HPDE6-E6E7 (cell line): ENCODE data around the gene RYR2.

Source experiments
- DNase-seq: peaks from one replicate; pipeline ENCODE4 v3.0.0; 2011; ENCODE audit warnings: missing footprints; ENCODE audit errors: extremely low spot score

The RYR2 gene

GRCh38 chr1:237032029-237032428 is 10.0 kb upstream of the RYR2 start:
- no peak for DNase-seq

- no peak for DNase-seq
Measured at GRCh38 chr1:237033061-237033460, 8.9 kb upstream of the RYR2 start.

- no peak for DNase-seq
Measured at GRCh38 chr1:237033804-237034203, 8.2 kb upstream of the RYR2 start.

- DNase-seq, result no peak
Measured at GRCh38 chr1:237035759-237036158, 6.2 kb upstream of the RYR2 start.

- no peak for DNase-seq
Measured at GRCh38 chr1:237038211-237038610, 3.8 kb upstream of the RYR2 start.

- no peak for DNase-seq
Measured at GRCh38 chr1:237040823-237041222, 1.2 kb upstream of the RYR2 start.

- DNase-seq, result no peak
Measured at GRCh38 chr1:237041461-237041794, 556 bp upstream of the RYR2 start.

GRCh38 chr1:237042526-237042891 is 525 bp downstream of the RYR2 start:
- DNase-seq, result no peak

- no peak for DNase-seq
Measured at GRCh38 chr1:237042892-237043576, 1.1 kb downstream of the RYR2 start.

GRCh38 chr1:237043846-237044636 is 2.1 kb downstream of the RYR2 start:
- DNase-seq, result no peak

- no peak for DNase-seq
Measured at GRCh38 chr1:237045278-237046016, 3.5 kb downstream of the RYR2 start.

GRCh38 chr1:237048803-237049202 is 6.8 kb downstream of the RYR2 start:
- no peak for DNase-seq

GRCh38 chr1:237050185-237050584 is 8.2 kb downstream of the RYR2 start:
- no peak for DNase-seq

GRCh38 chr1:237050915-237051314 is 8.9 kb downstream of the RYR2 start:
- DNase-seq, result no peak

- no peak for DNase-seq
Measured at GRCh38 chr1:237054313-237054712, 12.3 kb downstream of the RYR2 start.

GRCh38 chr1:237058470-237058869 is 16.5 kb downstream of the RYR2 start:
- DNase-seq, result no peak

- no peak for DNase-seq
Measured at GRCh38 chr1:237059244-237059643, 17.3 kb downstream of the RYR2 start.

GRCh38 chr1:237062976-237063375 is 21.0 kb downstream of the RYR2 start:
- no peak for DNase-seq

- no peak for DNase-seq
Measured at GRCh38 chr1:237065903-237066302, 23.9 kb downstream of the RYR2 start.

- no peak for DNase-seq
Measured at GRCh38 chr1:237070519-237070918, 28.5 kb downstream of the RYR2 start.

- DNase-seq, result no peak
Measured at GRCh38 chr1:237071641-237072420, 29.8 kb downstream of the RYR2 start.
